PC-3 (cell line): Measurements from ENCODE around the gene C22orf39.

Source experiments
- EZH2 ChIP-seq: fragments of 300-600 bp; sonication (generic); IDR thresholded peaks from one replicate; pipeline ENCODE4 v1.6.1; 2017; ENCODE audit warnings: antibody characterized with exemption, mild to moderate bottlenecking, low read length; ENCODE audit not compliant: unreplicated experiment
- EZH2phosphoT487 ChIP-seq: fragments of 300-600 bp; sonication (generic); IDR thresholded peaks from 2 replicates; pipeline ENCODE4 v1.6.1; 2018; ENCODE audit warnings: mild to moderate bottlenecking, antibody characterized with exemption, low read length, borderline replicate concordance
- TF ChIP-seq, protein P1 (sequence below): fragments of 300-600 bp; sonication (generic); conservative IDR thresholded peaks from 2 replicates; pipeline ENCODE4 v1.5.1; 2017; ENCODE audit warnings: antibody characterized with exemption, low read depth, mild to moderate bottlenecking, low read length

DNA sequence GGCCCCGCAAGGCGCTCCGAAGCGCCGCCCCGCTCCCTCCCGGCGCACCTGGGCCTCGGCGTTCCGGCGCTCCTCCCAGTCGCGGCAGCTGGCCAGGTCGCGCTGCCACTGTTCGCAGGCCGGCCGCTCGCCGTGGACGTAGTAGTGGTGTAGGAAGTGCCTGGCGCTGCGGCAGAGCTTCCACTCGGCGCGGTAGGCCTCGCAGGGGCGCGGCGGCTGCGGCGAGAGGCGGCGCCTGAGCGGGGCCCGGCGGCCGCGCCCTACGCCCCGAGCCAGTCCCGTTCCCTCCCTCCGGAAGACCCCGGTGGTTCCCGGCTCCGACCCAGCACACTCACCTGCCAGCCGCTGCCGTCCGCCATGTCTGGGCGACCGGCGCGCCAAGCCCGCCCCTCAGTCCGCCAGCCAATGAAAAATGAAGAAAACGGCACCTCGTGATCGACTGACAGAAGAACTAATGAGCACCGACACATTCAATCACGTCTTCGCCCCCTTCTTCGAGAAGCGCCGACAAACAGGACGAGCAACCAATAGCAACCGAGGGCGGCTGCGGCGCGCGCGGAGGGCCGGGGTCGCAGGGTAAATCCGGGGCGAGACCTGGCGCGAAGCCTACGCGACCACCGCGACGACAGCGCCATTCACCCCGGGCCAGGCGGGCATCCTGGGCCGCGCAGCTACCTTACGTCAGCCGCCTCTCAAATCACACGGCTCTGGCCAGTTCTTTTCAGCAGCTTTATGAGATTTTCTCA is at the start of gene C22orf39:
- TF ChIP-seq, protein P1, sequence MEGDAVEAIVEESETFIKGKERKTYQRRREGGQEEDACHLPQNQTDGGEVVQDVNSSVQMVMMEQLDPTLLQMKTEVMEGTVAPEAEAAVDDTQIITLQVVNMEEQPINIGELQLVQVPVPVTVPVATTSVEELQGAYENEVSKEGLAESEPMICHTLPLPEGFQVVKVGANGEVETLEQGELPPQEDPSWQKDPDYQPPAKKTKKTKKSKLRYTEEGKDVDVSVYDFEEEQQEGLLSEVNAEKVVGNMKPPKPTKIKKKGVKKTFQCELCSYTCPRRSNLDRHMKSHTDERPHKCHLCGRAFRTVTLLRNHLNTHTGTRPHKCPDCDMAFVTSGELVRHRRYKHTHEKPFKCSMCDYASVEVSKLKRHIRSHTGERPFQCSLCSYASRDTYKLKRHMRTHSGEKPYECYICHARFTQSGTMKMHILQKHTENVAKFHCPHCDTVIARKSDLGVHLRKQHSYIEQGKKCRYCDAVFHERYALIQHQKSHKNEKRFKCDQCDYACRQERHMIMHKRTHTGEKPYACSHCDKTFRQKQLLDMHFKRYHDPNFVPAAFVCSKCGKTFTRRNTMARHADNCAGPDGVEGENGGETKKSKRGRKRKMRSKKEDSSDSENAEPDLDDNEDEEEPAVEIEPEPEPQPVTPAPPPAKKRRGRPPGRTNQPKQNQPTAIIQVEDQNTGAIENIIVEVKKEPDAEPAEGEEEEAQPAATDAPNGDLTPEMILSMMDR = no peak
- no peak for TF ChIP-seq EZH2
- no peak for TF ChIP-seq EZH2phosphoT487
